Activated T-helper 2 cell treated with anti-CD3 and anti-CD28 coated beads, Interferon-gamma antibody, Interleukin-2, Interleukin-4, amounts not matched to agents 10 μg/mL and 5 μg/mL and 100 μg/mL, durations not matched to agents 14 hours and 24 hours and 36 hours (primary cell): ENCODE measurements around the gene ATP8B1. TPM values are rescaled to one million over a fixed set of nuclear protein-coding genes. Genes with fewer than 3 reads are reported as not detected.

Source experiments
- DNase-seq: peaks from one replicate; pipeline ENCODE4 v3.0.0; 2021; ENCODE audit warnings: low spot score
- H3K27ac Mint-ChIP-seq: one replicate; pipeline ENCODE4 v1.8.0; 2021; ENCODE audit warnings: mixed read lengths
- H3K27me3 Mint-ChIP-seq: one replicate; pipeline ENCODE4 v1.8.0; 2021; ENCODE audit warnings: low read depth, mixed read lengths
- H3K36me3 Mint-ChIP-seq: one replicate; pipeline ENCODE4 v1.8.0; 2021; ENCODE audit warnings: low read depth, mixed read lengths
- H3K4me1 Mint-ChIP-seq: one replicate; pipeline ENCODE4 v1.8.0; 2021; ENCODE audit warnings: low read depth, mixed read lengths
- H3K4me3 Mint-ChIP-seq: one replicate; pipeline ENCODE4 v1.8.0; 2021; ENCODE audit warnings: low read depth, mild to moderate bottlenecking, moderate library complexity, mixed read lengths
- H3K9me3 Mint-ChIP-seq: one replicate; pipeline ENCODE4 v1.8.0; 2021; ENCODE audit warnings: mixed read lengths
- intact Hi-C: fragments of 100-400 bp; cut with micrococcal nuclease; formaldehyde crosslinking; loops from one replicate; pipeline ENCODE4 v1.15.1; 2023
- total RNA-seq: library from RNA; stranded (reverse); gene quantifications from 2 replicates; pipeline ENCODE4 v1.2.3, GENCODE V29; 2022

The ATP8B1 gene
- total RNA-seq, 1 donor from 2014 or later = not detected

- H3K9me3 Mint-ChIP-seq = peaks cover 24% of the 10 kb centered on the region
- no peaks in the 10 kb centered on the region for H3K36me3 Mint-ChIP-seq
- DNase-seq = no peak
- H3K27me3 Mint-ChIP-seq = no peaks in the 10 kb centered on the region
- intact Hi-C loops = no loop called here
- H3K4me3 Mint-ChIP-seq = no peak overlapping the region
- H3K4me1 Mint-ChIP-seq = no peaks in the 10 kb centered on the region
- H3K27ac Mint-ChIP-seq = no peak overlapping the region
Observed at GRCh38 chr18:57677262-57678211, 125.6 kb downstream of the ATP8B1 start.

- intact Hi-C loops = no loop called here
- no peak for DNase-seq
- H3K9me3 Mint-ChIP-seq = peaks cover 29% of the 10 kb centered on the region
- H3K27ac Mint-ChIP-seq = no peak overlapping the region
- no peaks in the 10 kb centered on the region for H3K4me1 Mint-ChIP-seq
- no peak overlapping the region for H3K4me3 Mint-ChIP-seq
- H3K36me3 Mint-ChIP-seq = no peaks in the 10 kb centered on the region
- no peaks in the 10 kb centered on the region for H3K27me3 Mint-ChIP-seq
Observed at GRCh38 chr18:57674891-57675290, 128.2 kb downstream of the ATP8B1 start.

GRCh38 chr18:57670046-57670445 lies 133.1 kb downstream of the ATP8B1 start:
- Mint-ChIP-seq H3K9me3 (peaks cover 17% of the 10 kb centered on the region), H3K27ac (no peak overlapping the region), H3K4me1 (peaks cover 8% of the 10 kb centered on the region), H3K4me3 (no peak overlapping the region), H3K27me3 (no peaks in the 10 kb centered on the region), H3K36me3 (no peaks in the 10 kb centered on the region)
- DNase-seq = no peak
- intact Hi-C loops = no loop called here

GRCh38 chr18:57668021-57668420 lies 135.1 kb downstream of the ATP8B1 start:
- Mint-ChIP-seq H3K4me3 (no peak overlapping the region), H3K27ac (no peak overlapping the region), H3K36me3 (no peaks in the 10 kb centered on the region), H3K9me3 (peaks cover 11% of the 10 kb centered on the region), H3K27me3 (no peaks in the 10 kb centered on the region), H3K4me1 (peaks cover 8% of the 10 kb centered on the region)
- intact Hi-C loops = no loop called here
- no peak for DNase-seq

- no peak overlapping the region for H3K4me3 Mint-ChIP-seq
Observed at GRCh38 chr18:57666818-57667497, 136.2 kb downstream of the ATP8B1 start.

GRCh38 chr18:57664568-57665165 lies 138.4 kb downstream of the ATP8B1 start:
- peaks cover 8% of the 10 kb centered on the region for H3K4me1 Mint-ChIP-seq
- no peak overlapping the region for H3K27ac Mint-ChIP-seq
- intact Hi-C loops = no loop called here
- H3K4me3 Mint-ChIP-seq = no peak overlapping the region
- H3K9me3 Mint-ChIP-seq = no peaks in the 10 kb centered on the region
- DNase-seq = no peak
- no peaks in the 10 kb centered on the region for H3K27me3 Mint-ChIP-seq
- H3K36me3 Mint-ChIP-seq = no peaks in the 10 kb centered on the region

More at GRCh38 chr18:57666818-57667497, 136.2 kb downstream of the ATP8B1 start:
- peaks cover 8% of the 10 kb centered on the region for H3K4me1 Mint-ChIP-seq
- H3K27me3 Mint-ChIP-seq = no peaks in the 10 kb centered on the region
- intact Hi-C loops = no loop called here
- H3K36me3 Mint-ChIP-seq = no peaks in the 10 kb centered on the region
- DNase-seq = no peak
- H3K27ac Mint-ChIP-seq = no peak overlapping the region
- peaks cover 5% of the 10 kb centered on the region for H3K9me3 Mint-ChIP-seq

GRCh38 chr18:57660961-57661360 lies 142.2 kb downstream of the ATP8B1 start:
- Mint-ChIP-seq H3K27ac (no peak overlapping the region), H3K4me1 (peaks cover 2% of the 10 kb centered on the region), H3K4me3 (no peak overlapping the region), H3K9me3 (no peaks in the 10 kb centered on the region), H3K36me3 (no peaks in the 10 kb centered on the region), H3K27me3 (no peaks in the 10 kb centered on the region)
- intact Hi-C loops = no loop called here
- DNase-seq = no peak

GRCh38 chr18:57659460-57660102 lies 143.5 kb downstream of the ATP8B1 start:
- Mint-ChIP-seq H3K27me3 (no peaks in the 10 kb centered on the region), H3K36me3 (peaks cover 3% of the 10 kb centered on the region), H3K4me3 (no peak overlapping the region), H3K4me1 (no peaks in the 10 kb centered on the region), H3K9me3 (peaks cover 12% of the 10 kb centered on the region), H3K27ac (no peak overlapping the region)
- intact Hi-C loops = no loop called here
- DNase-seq = no peak

- Mint-ChIP-seq H3K27me3 (no peaks in the 10 kb centered on the region), H3K27ac (no peak overlapping the region), H3K36me3 (peaks cover 3% of the 10 kb centered on the region), H3K4me1 (no peaks in the 10 kb centered on the region), H3K4me3 (no peak overlapping the region), H3K9me3 (peaks cover 12% of the 10 kb centered on the region)
- no peak for DNase-seq
- intact Hi-C loops = no loop called here
Observed at GRCh38 chr18:57657542-57657941, 145.6 kb downstream of the ATP8B1 start.

GRCh38 chr18:57655740-57656139 lies 147.4 kb downstream of the ATP8B1 start:
- Mint-ChIP-seq H3K4me1 (no peaks in the 10 kb centered on the region), H3K27me3 (no peaks in the 10 kb centered on the region), H3K9me3 (peaks cover 12% of the 10 kb centered on the region), H3K4me3 (no peak overlapping the region), H3K36me3 (peaks cover 3% of the 10 kb centered on the region), H3K27ac (no peak overlapping the region)
- DNase-seq = no peak
- intact Hi-C loops = no loop called here

- Mint-ChIP-seq H3K4me3 (no peak overlapping the region), H3K4me1 (no peaks in the 10 kb centered on the region), H3K9me3 (peaks cover 12% of the 10 kb centered on the region), H3K36me3 (peaks cover 3% of the 10 kb centered on the region), H3K27ac (no peak overlapping the region), H3K27me3 (no peaks in the 10 kb centered on the region)
- intact Hi-C loops = no loop called here
- DNase-seq = no peak
Observed at GRCh38 chr18:57651914-57652313, 151.2 kb downstream of the ATP8B1 start.

GRCh38 chr18:57649556-57650500 lies 153.3 kb downstream of the ATP8B1 start:
- no peaks in the 10 kb centered on the region for H3K36me3 Mint-ChIP-seq

More at GRCh38 chr18:57649556-57650500, 153.3 kb downstream of the ATP8B1 start:
- DNase-seq = no peak
- Mint-ChIP-seq H3K4me3 (no peak overlapping the region), H3K4me1 (no peaks in the 10 kb centered on the region), H3K9me3 (peaks cover 1% of the 10 kb centered on the region), H3K27me3 (no peaks in the 10 kb centered on the region), H3K27ac (no peak overlapping the region)
- intact Hi-C loops = no loop called here
